Measurements from ENCODE around the gene APOBEC3B.

- no peak for TF ChIP-seq CTCF (IDR thresholded peaks at IDR 0.05)
- TF ChIP-seq POLR2A (IDR thresholded peaks at IDR 0.05), result no peak
These were observed 32.2 kb upstream of the APOBEC3B start for GRCh38 chr22:38949889-38950405.

All from thyroid gland (tissue), 4 donors.